ACHN (cell line): ENCODE data around the gene GPR34.
"Not testable (repeated sequence)": the region's sequence is repeated elsewhere in the genome, so short reads cannot be mapped to it uniquely, and the experiment has no call there.

ENCODE experiments used
- DNase-seq: peaks from one replicate; pipeline ENCODE4 v3.0.0-alpha.2; 2015
- in situ Hi-C: cut with HindIII; loops from 2 replicates; pipeline ENCODE4 v1.10.0; 2017; ENCODE audit warnings: low sequenced_read_pairs, low pct_ligation_motif_present, low pct_unique_long_range_greater_than_20kb

The GPR34 gene

GRCh38 chrX:41688835-41689234 is at the start of gene GPR34:
Gene GPR34 (plus strand): TSS chrX:41688973. CDS start chrX:41695634, 6,661 bp downstream.
- in situ Hi-C loops, result no loop called here
- no peak for DNase-seq

- DNase-seq, result not testable (repeated sequence)
These were observed 42.6 kb upstream of the GPR34 start for GRCh38 chrX:41646201-41646600.

GRCh38 chrX:41653125-41653524 is 35.6 kb upstream of the GPR34 start:
- no peak for DNase-seq
- in situ Hi-C loops, result no loop called here

More at GRCh38 chrX:41646201-41646600, 42.6 kb upstream of the GPR34 start:
- in situ Hi-C loops, result not testable (repeated sequence)

GRCh38 chrX:41655101-41655500 is 33.7 kb upstream of the GPR34 start:
- no peak for DNase-seq
- in situ Hi-C loops, result no loop called here

- in situ Hi-C loops, result no loop called here
These were observed 33.1 kb upstream of the GPR34 start for GRCh38 chrX:41655631-41656030.

GRCh38 chrX:41661366-41662095 is 27.2 kb upstream of the GPR34 start:
- in situ Hi-C loops, result no loop called here
- DNase-seq, result peak; percentile 2

More at GRCh38 chrX:41655631-41656030, 33.1 kb upstream of the GPR34 start:
- DNase-seq, result no peak

GRCh38 chrX:41664375-41664901 is 24.3 kb upstream of the GPR34 start:
- DNase-seq, result no peak

GRCh38 chrX:41664908-41665307 is 23.9 kb upstream of the GPR34 start:
- in situ Hi-C loops, result no loop called here
- no peak for DNase-seq

More at GRCh38 chrX:41664375-41664901, 24.3 kb upstream of the GPR34 start:
- in situ Hi-C loops, result no loop called here

- in situ Hi-C loops, result no loop called here
- no peak for DNase-seq
These were observed 23.1 kb upstream of the GPR34 start for GRCh38 chrX:41665686-41666085.

GRCh38 chrX:41666251-41666650 is 22.5 kb upstream of the GPR34 start:
- DNase-seq, result no peak
- in situ Hi-C loops, result no loop called here

- no peak for DNase-seq
- in situ Hi-C loops, result no loop called here
These were observed 21.1 kb upstream of the GPR34 start for GRCh38 chrX:41667631-41668030.

- DNase-seq, result no peak
- in situ Hi-C loops, result no loop called here
These were observed 18.7 kb upstream of the GPR34 start for GRCh38 chrX:41670112-41670511.

GRCh38 chrX:41671082-41671481 is 17.7 kb upstream of the GPR34 start:
- no peak for DNase-seq
- in situ Hi-C loops, result no loop called here

- in situ Hi-C loops, result no loop called here
- no peak for DNase-seq
These were observed 16.1 kb upstream of the GPR34 start for GRCh38 chrX:41672643-41673042.

- in situ Hi-C loops, DNase-seq: not testable (repeated sequence)
These were observed 12.4 kb upstream of the GPR34 start for GRCh38 chrX:41676361-41676760.

- DNase-seq, result no peak
- in situ Hi-C loops, result no loop called here
These were observed 11.4 kb upstream of the GPR34 start for GRCh38 chrX:41677183-41678060.

- DNase-seq, result no peak
- in situ Hi-C loops, result no loop called here
These were observed 4.6 kb upstream of the GPR34 start for GRCh38 chrX:41684138-41684537.

GRCh38 chrX:41684940-41685339 is 3.8 kb upstream of the GPR34 start:
- in situ Hi-C loops, result no loop called here

GRCh38 chrX:41686788-41687187 is 2.0 kb upstream of the GPR34 start:
- no peak for DNase-seq
- in situ Hi-C loops, result no loop called here

More at GRCh38 chrX:41684940-41685339, 3.8 kb upstream of the GPR34 start:
- no peak for DNase-seq
